HG03432 (cell line): ENCODE measurements around the gene ESR1.
A peak's percentile ranks its signal among the peaks of the same experiment; 100 is the strongest.
"Not testable (repeated sequence)": the region's sequence is repeated elsewhere in the genome, so short reads cannot be mapped to it uniquely, and the experiment has no call there.

ENCODE experiments used
- ATAC-seq: cut with Tn5 transposase; IDR thresholded peaks from one replicate; pipeline ENCODE4 v1.9.1; 2021; ENCODE audit warnings: mild to moderate bottlenecking, moderate library complexity; ENCODE audit not compliant: unreplicated experiment

ESR1 gene

GRCh38 chr6:152123076-152123475 is 315.6 kb downstream of the ESR1 start:
- no peak for ATAC-seq

GRCh38 chr6:152124429-152125074 is 317.1 kb downstream of the ESR1 start:
- ATAC-seq: peak; percentile 81

GRCh38 chr6:152127432-152128165 is 320.1 kb downstream of the ESR1 start:
- no peak for ATAC-seq

- no peak for ATAC-seq
Measured at GRCh38 chr6:152129691-152130151, 322.2 kb downstream of the ESR1 start.

GRCh38 chr6:152130441-152130840 is 323.0 kb downstream of the ESR1 start:
- ATAC-seq: no peak

GRCh38 chr6:152135755-152136448 is 328.4 kb downstream of the ESR1 start:
- ATAC-seq: no peak

- no peak for ATAC-seq
Measured at GRCh38 chr6:152136449-152136825, 329.0 kb downstream of the ESR1 start.

GRCh38 chr6:152138344-152138743 is 330.9 kb downstream of the ESR1 start:
- not testable (repeated sequence) for ATAC-seq

- no peak for ATAC-seq
Measured at GRCh38 chr6:152142105-152142504, 334.6 kb downstream of the ESR1 start.

- ATAC-seq: no peak
Measured at GRCh38 chr6:152143359-152143758, 335.9 kb downstream of the ESR1 start.

GRCh38 chr6:152146385-152146784 is 338.9 kb downstream of the ESR1 start:
- no peak for ATAC-seq

- no peak for ATAC-seq
Measured at GRCh38 chr6:152147269-152147668, 339.8 kb downstream of the ESR1 start.

GRCh38 chr6:152148412-152148811 is 340.9 kb downstream of the ESR1 start:
- ATAC-seq: no peak

GRCh38 chr6:152150196-152150595 is 342.7 kb downstream of the ESR1 start:
- ATAC-seq: no peak

GRCh38 chr6:152151920-152152319 is 344.4 kb downstream of the ESR1 start:
- ATAC-seq: no peak

GRCh38 chr6:152154559-152155356 is 347.3 kb downstream of the ESR1 start:
- ATAC-seq: no peak

- ATAC-seq: no peak
Measured at GRCh38 chr6:152155792-152156191, 348.3 kb downstream of the ESR1 start.

GRCh38 chr6:152160346-152160745 is 352.9 kb downstream of the ESR1 start:
- peak; percentile 98 for ATAC-seq

GRCh38 chr6:152161501-152161900 is 354.0 kb downstream of the ESR1 start:
- peak; percentile 61 for ATAC-seq

GRCh38 chr6:152164957-152165356 is 357.5 kb downstream of the ESR1 start:
- ATAC-seq: no peak

GRCh38 chr6:152166497-152166896 is 359.0 kb downstream of the ESR1 start:
- ATAC-seq: no peak
